HEK293 (cell line): ENCODE results near the gene ACAP1.
A peak's percentile ranks its signal among the peaks of the same experiment; 100 is the strongest.

Experiments used
- CTCF ChIA-PET: fragments of 350-600 bp; formaldehyde crosslinking; extraction: SDS; loops from one replicate; lab custom pipeline; 2021; ENCODE audit warnings: antibody characterized with exemption; lab: Yijun Ruan, JAX
- POLR2A ChIA-PET: fragments of 300-600 bp; formaldehyde crosslinking; extraction: SDS; loops from one replicate; lab custom pipeline; 2020; ENCODE audit warnings: antibody characterized with exemption, inconsistent platforms; lab: Yijun Ruan, JAX
- H3K27ac ChIP-seq: fragments of 200-500 bp; sonication (Bioruptor generic); 2 replicates; pipeline ENCODE4 v1.5.1; 2014; ENCODE audit warnings: low read depth, low read length, control low read depth, inconsistent platforms; ENCODE audit errors: extremely low read depth
- H3K36me3 ChIP-seq, 2 experiments: fragments of 200-500 bp in 1 of 2; sonication (Bioruptor generic) in 1 of 2; 1 replicate in 1 of 2; 2 replicates in 1 of 2; pipeline ENCODE4 v1.5.1; 2014 to 2017; ENCODE audit warnings: inconsistent platforms in 2 of 2, low read length in 2 of 2; ENCODE audit not compliant: control insufficient read depth in 2 of 2, insufficient read depth in 1 of 2
- H3K4me1 ChIP-seq: fragments of 200-500 bp; sonication (Bioruptor generic); 2 replicates; pipeline ENCODE4 v1.5.1; 2014; ENCODE audit warnings: mild to moderate bottlenecking, low read length, inconsistent platforms; ENCODE audit not compliant: control insufficient read depth, insufficient read depth
- H3K4me3 ChIP-seq: 2 replicates; pipeline ENCODE4 v1.5.1; 2011; ENCODE audit warnings: low read depth, mild to moderate bottlenecking, control low read depth, low read length, moderate library complexity
- H3K9me3 ChIP-seq: fragments of 200-500 bp; sonication (Bioruptor generic); 2 replicates; pipeline ENCODE4 v1.5.1; 2014; ENCODE audit warnings: low read depth, low read length, inconsistent platforms; ENCODE audit not compliant: control insufficient read depth, insufficient read depth
- BCL6B ChIP-seq: fragments of 450-650 bp; formaldehyde crosslinking; IDR thresholded peaks from 2 replicates; pipeline ENCODE4 v1.5.1; 2017; ENCODE audit warnings: missing biosample characterization, missing genetic modification characterization
- KLF1 ChIP-seq: fragments of 450-650 bp; formaldehyde crosslinking; IDR thresholded peaks from 2 replicates; pipeline ENCODE4 v1.5.1; 2016; ENCODE audit warnings: missing biosample characterization, missing genetic modification characterization
- KLF10 ChIP-seq: fragments of 450-650 bp; IDR thresholded peaks from 2 replicates; pipeline ENCODE4 v1.5.1; 2018; ENCODE audit warnings: missing biosample characterization, mild to moderate bottlenecking, missing genetic modification characterization
- PATZ1 ChIP-seq: fragments of 450-650 bp; formaldehyde crosslinking; IDR thresholded peaks from 2 replicates; pipeline ENCODE4 v1.5.1; 2016; ENCODE audit warnings: missing biosample characterization, missing genetic modification characterization
- SCRT2 ChIP-seq: fragments of 450-650 bp; formaldehyde crosslinking; IDR thresholded peaks from 2 replicates; pipeline ENCODE4 v1.5.1; 2016; ENCODE audit warnings: missing biosample characterization, missing genetic modification characterization
- SP2 ChIP-seq: fragments of 450-650 bp; formaldehyde crosslinking; IDR thresholded peaks from 2 replicates; pipeline ENCODE4 v1.5.1; 2016; ENCODE audit warnings: missing biosample characterization, missing genetic modification characterization
- ZNF157 ChIP-seq: fragments of 450-650 bp; formaldehyde crosslinking; IDR thresholded peaks from 2 replicates; pipeline ENCODE4 v1.5.1; 2016; ENCODE audit warnings: missing biosample characterization, missing genetic modification characterization
- ZNF24 ChIP-seq: fragments of 450-650 bp; formaldehyde crosslinking; IDR thresholded peaks from 2 replicates; pipeline ENCODE4 v1.5.1; 2016; ENCODE audit warnings: missing biosample characterization, missing genetic modification characterization
- ZNF394 ChIP-seq: fragments of 450-650 bp; formaldehyde crosslinking; IDR thresholded peaks from 2 replicates; pipeline ENCODE4 v1.5.1; 2016; ENCODE audit warnings: missing biosample characterization, missing genetic modification characterization, mild to moderate bottlenecking, moderate library complexity, borderline replicate concordance
- ZNF501 ChIP-seq: fragments of 450-650 bp; formaldehyde crosslinking; IDR thresholded peaks from 2 replicates; pipeline ENCODE4 v1.5.1; 2016; ENCODE audit warnings: missing biosample characterization, missing genetic modification characterization
- ZNF600 ChIP-seq: fragments of 450-650 bp; formaldehyde crosslinking; IDR thresholded peaks from 2 replicates; pipeline ENCODE4 v1.5.1; 2016; ENCODE audit warnings: missing biosample characterization, missing genetic modification characterization
- ZNF624 ChIP-seq: fragments of 450-650 bp; formaldehyde crosslinking; IDR thresholded peaks from 2 replicates; pipeline ENCODE4 v1.5.1; 2017; ENCODE audit warnings: missing biosample characterization, missing genetic modification characterization
- ZNF660 ChIP-seq: fragments of 450-650 bp; IDR thresholded peaks from 2 replicates; pipeline ENCODE4 v1.5.1; 2018; ENCODE audit warnings: missing biosample characterization, mild to moderate bottlenecking, missing genetic modification characterization
- ZNF76 ChIP-seq: fragments of 450-650 bp; formaldehyde crosslinking; IDR thresholded peaks from 2 replicates; pipeline ENCODE4; 2016; ENCODE audit warnings: low read depth, missing biosample characterization, missing genetic modification characterization, borderline replicate concordance
- ZNF837 ChIP-seq: fragments of 450-650 bp; formaldehyde crosslinking; IDR thresholded peaks from 2 replicates; pipeline ENCODE4 v1.5.1; 2016; ENCODE audit warnings: missing biosample characterization, missing genetic modification characterization

ACAP1 gene

GRCh38 chr17:7292729-7293128 is 43.6 kb upstream of the ACAP1 start:
- Histone ChIP-seq H3K36me3 (no peaks in the 10 kb centered on the region), H3K9me3 (no peaks in the 10 kb centered on the region), H3K27ac (no peak overlapping the region), H3K4me3 (no peak overlapping the region), H3K4me1 (peaks cover 6% of the 10 kb centered on the region; the same call in 1 of the 2 replicates)
- no peak for TF ChIP-seq ZNF157
- TF ChIP-seq SCRT2 (tag by site-specific recombination): peak; percentile 47; the same call in 1 of the 2 replicates
- TF ChIP-seq ZNF394 (tag by site-specific recombination): no peak
- TF ChIP-seq ZNF837 (tag by site-specific recombination): no peak
- TF ChIP-seq ZNF24 (tag by site-specific recombination): no peak
- no peak for TF ChIP-seq ZNF76 (tag by site-specific recombination)
- TF ChIP-seq ZNF624: no peak
- ChIA-PET POLR2A (interaction anchor here (1.1 to 2.3 kb wide), 4 partner anchors 12 to 72 kb away, joined by 3 to 6 read pairs (median 4); partner anchors contain the start of genes CTDNEP1, GABARAP and SLC2A4), CTCF (interaction anchor here (0.9 to 3.8 kb wide), 3 partner anchors 12 to 247 kb away, joined by 8 to 33 read pairs (median 13); partner anchors contain the start of gene SLC2A4)

- Histone ChIP-seq H3K4me3 (no peak overlapping the region), H3K9me3 (no peaks in the 10 kb centered on the region), H3K36me3 (no peaks in the 10 kb centered on the region), H3K27ac (no peak overlapping the region), H3K4me1 (peaks cover 6% of the 10 kb centered on the region; the same call in 1 of the 2 replicates)
- TF ChIP-seq BCL6B (tag by site-specific recombination): no peak
- TF ChIP-seq ZNF600 (tag by site-specific recombination): peak; percentile 83
- TF ChIP-seq ZNF660 (tag by site-specific recombination): no peak
- TF ChIP-seq SCRT2 (tag by site-specific recombination): peak; percentile 42; the same call in 1 of the 2 replicates
- ChIA-PET POLR2A (interaction anchor here (1.3 to 2.3 kb wide), 3 partner anchors 12 to 59 kb away, joined by 3 to 6 read pairs (median 4); partner anchors contain the start of genes DVL2, GABARAP and SLC2A4), CTCF (interaction anchor here (0.7 to 3.8 kb wide), 4 partner anchors 12 to 27 kb away, joined by 3 to 33 read pairs (median 6); partner anchors contain the start of gene SLC2A4)
These were observed 43.2 kb upstream of the ACAP1 start for GRCh38 chr17:7293159-7293558.

GRCh38 chr17:7293816-7294613 is 42.3 kb upstream of the ACAP1 start:
- H3K9me3 ChIP-seq: no peaks in the 10 kb centered on the region
- no peak overlapping the region; the same call in 1 of the 2 replicates for H3K27ac ChIP-seq
- CTCF ChIA-PET: interaction anchor here (0.6 to 3.8 kb wide), 6 partner anchors 11 to 232 kb away, joined by 3 to 33 read pairs (median 4); partner anchors contain the start of gene SLC2A4
- TF ChIP-seq PATZ1 (tag by site-specific recombination) (0 out of 2 replicates have a peak, but pooled peaks have one; percentile 20), KLF10 (tag by site-specific recombination) (peak; percentile 34; the same call in 1 of the 2 replicates), SP2 (tag by site-specific recombination) (0 out of 2 replicates have a peak, but pooled peaks have one; percentile 19), ZNF501 (tag by site-specific recombination) (no peak), KLF1 (peak; percentile 95)
- TF ChIP-seq, all 188 proteins: peak for 4
- POLR2A ChIA-PET: interaction anchor here (0.6 to 2.3 kb wide), 4 partner anchors 13 to 876 kb away, joined by 3 to 6 read pairs (median 4); partner anchors contain the start of genes DVL2, GABARAP and SLC2A4
- H3K4me1 ChIP-seq: peaks cover 6% of the 10 kb centered on the region; the same call in 1 of the 2 replicates
- H3K36me3 ChIP-seq: no peaks in the 10 kb centered on the region
- no peak overlapping the region for H3K4me3 ChIP-seq
